K562 (cell line): Measurements from ENCODE around the gene DBP. TPM values are rescaled to one million over a fixed set of nuclear protein-coding genes. Genes with fewer than 3 reads are reported as not detected.

ENCODE experiments used
- CBFA2T3 ChIP-seq: fragments of 450-650 bp; IDR thresholded peaks from 2 replicates; pipeline ENCODE4 v1.6.1; 2017
- CEBPG ChIP-seq, 3 experiments: fragments of 200-800 bp in 1 of 3; sonication (Bioruptor generic) in 1 of 3; sonication (generic) in 1 of 3; formaldehyde crosslinking in 1 of 3; IDR thresholded peaks in 2 of 3; conservative IDR thresholded peaks in 1 of 3; 2 replicates each; pipeline versions ENCODE4 v1.6.1 to v1.8.0; 2016 to 2022; ENCODE audit warnings: missing compliant biosample characterization in 2 of 3, missing genetic modification characterization in 2 of 3, mild to moderate bottlenecking in 1 of 3, missing genetic modification reagents in 1 of 3
- E2F8 ChIP-seq: fragments of 450-650 bp; IDR thresholded peaks from 2 replicates; pipeline ENCODE4 v1.7.1; 2018; ENCODE audit warnings: mild to moderate bottlenecking, low read depth; ENCODE audit not compliant: partially characterized antibody
- FOXP1 ChIP-seq: sonication (generic); formaldehyde crosslinking; IDR thresholded peaks from 2 replicates; pipeline ENCODE4 v1.8.0; 2022; ENCODE audit warnings: mild to moderate bottlenecking, missing genetic modification reagents
- ILF3 ChIP-seq: fragments of 450-650 bp; IDR thresholded peaks from 2 replicates; pipeline ENCODE4 v1.6.1; 2018; ENCODE audit warnings: antibody characterized with exemption, mild to moderate bottlenecking, moderate library complexity, borderline replicate concordance
- NFE2L1 ChIP-seq: fragments of 450-650 bp; IDR thresholded peaks from 2 replicates; pipeline ENCODE4 v1.6.1; 2016; ENCODE audit warnings: missing genetic modification characterization, low read depth, mild to moderate bottlenecking, missing compliant biosample characterization, moderate library complexity, borderline replicate concordance
- TFAP4 ChIP-seq: sonication (generic); formaldehyde crosslinking; IDR thresholded peaks from 2 replicates; pipeline ENCODE4 v1.8.0; 2022; ENCODE audit warnings: missing genetic modification reagents, mild to moderate bottlenecking, moderate library complexity, borderline replicate concordance
- WHSC1 ChIP-seq: IDR thresholded peaks from one replicate; pipeline ENCODE4 v1.6.1; 2012; ENCODE audit warnings: low read length, control low read depth, inconsistent platforms
- ZFP1 ChIP-seq: fragments of 450-650 bp; formaldehyde crosslinking; IDR thresholded peaks from 2 replicates; pipeline ENCODE4 v1.4.0; 2020; ENCODE audit warnings: mild to moderate bottlenecking, mixed read lengths
- ZNF780A ChIP-seq: fragments of 250-450 bp; sonication (Bioruptor Pico); IDR thresholded peaks from 2 replicates; pipeline ENCODE4 v1.5.0; 2021; ENCODE audit warnings: mild to moderate bottlenecking
- ZZZ3 ChIP-seq: fragments of 450-650 bp; IDR thresholded peaks from 2 replicates; pipeline ENCODE4 v1.6.1; 2016; ENCODE audit warnings: antibody characterized with exemption, mild to moderate bottlenecking, moderate library complexity
- polyA plus RNA-seq, 8 experiments: library from polyadenylated mRNA; depleted of rRNA in 4 of 8; stranded (reverse) in 5 of 8; unstranded in 3 of 8; fragments of >200 nt; fragmentation: Nextera tagmentation in 2 of 8; fragmentation: Illumina TruSeq in 1 of 8; extraction: Ambion mirVana in 2 of 8; extraction: Trizol in 1 of 8; gene quantifications; 2 replicates each; pipeline versions ENCODE4 v1.2.1 to v1.2.3, GENCODE V29; 2011 to 2014; ENCODE audit warnings: inconsistent platforms in 1 of 8, missing spikeins in 1 of 8
- total RNA-seq, 7 experiments: library from RNA; depleted of rRNA in 6 of 7; stranded (reverse); fragments of >200 nt in 6 of 7; fragmentation: Illumina TruSeq in 2 of 7; extraction: Trizol in 2 of 7; gene quantifications; 2 replicates each; pipeline versions ENCODE4 v1.2.1 to v1.2.3, GENCODE V29; 2011 to 2021; ENCODE audit warnings: low replicate concordance in 1 of 7
- TF ChIP-seq, protein P1 (sequence below): fragments of 450-650 bp; IDR thresholded peaks from one replicate; pipeline ENCODE4 v1.6.1; 2018; ENCODE audit warnings: mild to moderate bottlenecking, moderate library complexity; ENCODE audit not compliant: partially characterized antibody
- TF ChIP-seq, protein P2 (sequence below), 2 experiments: fragments of 450-650 bp in 1 of 2; sonication (generic) in 1 of 2; formaldehyde crosslinking in 1 of 2; IDR thresholded peaks; 2 replicates each; pipeline versions ENCODE4 v1.7.1 to v1.9.0; 2016 to 2022; ENCODE audit warnings: inconsistent platforms in 1 of 2, mild to moderate bottlenecking in 1 of 2, missing genetic modification reagents in 1 of 2

DBP gene
- total and polyA plus RNA-seq, 9 of the 15 experiments (the other 6 are each of a cell fraction or from before 2014, with no cell fraction given), result 0.25 to 5.5 (median 1.8) TPM

DNA sequence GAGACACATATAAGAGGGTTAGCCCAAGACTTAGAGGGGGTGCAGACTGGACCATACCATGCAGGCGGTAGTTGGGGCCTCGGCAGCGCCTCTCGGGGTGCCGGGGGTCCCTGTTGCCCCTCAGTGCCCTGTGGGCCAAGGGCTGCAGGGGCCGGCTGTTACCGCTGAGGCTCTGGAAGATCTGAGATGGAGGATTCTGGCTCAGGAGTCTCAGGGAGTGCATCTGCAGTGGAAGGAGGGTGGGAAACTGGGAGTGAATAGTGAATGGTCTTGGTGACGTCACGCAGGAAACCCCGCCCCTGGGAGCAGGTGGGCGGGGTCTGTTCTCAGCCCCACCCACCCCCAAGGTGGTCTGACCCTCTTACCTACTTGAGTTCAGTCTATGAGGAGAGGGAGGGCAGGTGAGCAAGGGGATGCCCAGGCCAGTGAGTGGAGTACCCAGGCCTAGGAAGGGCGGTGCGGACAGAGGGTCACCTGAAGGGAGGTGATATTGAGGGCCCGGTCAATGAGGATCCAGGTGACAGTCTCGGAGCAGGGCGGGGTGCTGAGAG lies 1.7 kb upstream of the DBP start (continued):
- TF ChIP-seq, protein P1, sequence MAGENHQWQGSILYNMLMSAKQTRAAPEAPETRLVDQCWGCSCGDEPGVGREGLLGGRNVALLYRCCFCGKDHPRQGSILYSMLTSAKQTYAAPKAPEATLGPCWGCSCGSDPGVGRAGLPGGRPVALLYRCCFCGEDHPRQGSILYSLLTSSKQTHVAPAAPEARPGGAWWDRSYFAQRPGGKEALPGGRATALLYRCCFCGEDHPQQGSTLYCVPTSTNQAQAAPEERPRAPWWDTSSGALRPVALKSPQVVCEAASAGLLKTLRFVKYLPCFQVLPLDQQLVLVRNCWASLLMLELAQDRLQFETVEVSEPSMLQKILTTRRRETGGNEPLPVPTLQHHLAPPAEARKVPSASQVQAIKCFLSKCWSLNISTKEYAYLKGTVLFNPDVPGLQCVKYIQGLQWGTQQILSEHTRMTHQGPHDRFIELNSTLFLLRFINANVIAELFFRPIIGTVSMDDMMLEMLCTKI, result no peak
- peak; percentile 68; the same call in 1 of the 2 replicates for TF ChIP-seq FOXP1 (CRISPR knock-in tag)
- no peak for TF ChIP-seq TFAP4 (CRISPR knock-in tag)
- TF ChIP-seq ZFP1 (CRISPR knock-in tag), result no peak
- TF ChIP-seq CEBPG (CRISPR knock-in tag; IDR thresholded peaks at IDR 0.05), result no peak
- TF ChIP-seq CEBPG (tag; conservative IDR thresholded peaks at IDR 0.05 in 1 of 2, IDR thresholded peaks at IDR 0.05 in 1 of 2), result no peak
- no peak for TF ChIP-seq ZZZ3
- no peak for TF ChIP-seq ZNF780A (CRISPR knock-in tag)
- TF ChIP-seq NFE2L1, result no peak
- TF ChIP-seq ILF3, result no peak
- no peak for TF ChIP-seq WHSC1
- no peak for TF ChIP-seq CBFA2T3
- no peak for TF ChIP-seq E2F8
- TF ChIP-seq, protein P2, sequence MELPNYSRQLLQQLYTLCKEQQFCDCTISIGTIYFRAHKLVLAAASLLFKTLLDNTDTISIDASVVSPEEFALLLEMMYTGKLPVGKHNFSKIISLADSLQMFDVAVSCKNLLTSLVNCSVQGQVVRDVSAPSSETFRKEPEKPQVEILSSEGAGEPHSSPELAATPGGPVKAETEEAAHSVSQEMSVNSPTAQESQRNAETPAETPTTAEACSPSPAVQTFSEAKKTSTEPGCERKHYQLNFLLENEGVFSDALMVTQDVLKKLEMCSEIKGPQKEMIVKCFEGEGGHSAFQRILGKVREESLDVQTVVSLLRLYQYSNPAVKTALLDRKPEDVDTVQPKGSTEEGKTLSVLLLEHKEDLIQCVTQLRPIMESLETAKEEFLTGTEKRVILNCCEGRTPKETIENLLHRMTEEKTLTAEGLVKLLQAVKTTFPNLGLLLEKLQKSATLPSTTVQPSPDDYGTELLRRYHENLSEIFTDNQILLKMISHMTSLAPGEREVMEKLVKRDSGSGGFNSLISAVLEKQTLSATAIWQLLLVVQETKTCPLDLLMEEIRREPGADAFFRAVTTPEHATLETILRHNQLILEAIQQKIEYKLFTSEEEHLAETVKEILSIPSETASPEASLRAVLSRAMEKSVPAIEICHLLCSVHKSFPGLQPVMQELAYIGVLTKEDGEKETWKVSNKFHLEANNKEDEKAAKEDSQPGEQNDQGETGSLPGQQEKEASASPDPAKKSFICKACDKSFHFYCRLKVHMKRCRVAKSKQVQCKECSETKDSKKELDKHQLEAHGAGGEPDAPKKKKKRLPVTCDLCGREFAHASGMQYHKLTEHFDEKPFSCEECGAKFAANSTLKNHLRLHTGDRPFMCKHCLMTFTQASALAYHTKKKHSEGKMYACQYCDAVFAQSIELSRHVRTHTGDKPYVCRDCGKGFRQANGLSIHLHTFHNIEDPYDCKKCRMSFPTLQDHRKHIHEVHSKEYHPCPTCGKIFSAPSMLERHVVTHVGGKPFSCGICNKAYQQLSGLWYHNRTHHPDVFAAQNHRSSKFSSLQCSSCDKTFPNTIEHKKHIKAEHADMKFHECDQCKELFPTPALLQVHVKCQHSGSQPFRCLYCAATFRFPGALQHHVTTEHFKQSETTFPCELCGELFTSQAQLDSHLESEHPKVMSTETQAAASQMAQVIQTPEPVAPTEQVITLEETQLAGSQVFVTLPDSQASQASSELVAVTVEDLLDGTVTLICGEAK (IDR thresholded peaks at IDR 0.05), result no peak
- TF ChIP-seq, protein P2 (CRISPR knock-in tag; IDR thresholded peaks at IDR 0.05), result no peak
